GM21717 (cell line): ENCODE data around the gene PKN1.

Experiments used
- ATAC-seq: cut with Tn5 transposase; IDR thresholded peaks from one replicate; pipeline ENCODE4 v1.9.1; 2021; ENCODE audit warnings: mild to moderate bottlenecking, moderate library complexity; ENCODE audit not compliant: unreplicated experiment

PKN1 gene

DNA sequence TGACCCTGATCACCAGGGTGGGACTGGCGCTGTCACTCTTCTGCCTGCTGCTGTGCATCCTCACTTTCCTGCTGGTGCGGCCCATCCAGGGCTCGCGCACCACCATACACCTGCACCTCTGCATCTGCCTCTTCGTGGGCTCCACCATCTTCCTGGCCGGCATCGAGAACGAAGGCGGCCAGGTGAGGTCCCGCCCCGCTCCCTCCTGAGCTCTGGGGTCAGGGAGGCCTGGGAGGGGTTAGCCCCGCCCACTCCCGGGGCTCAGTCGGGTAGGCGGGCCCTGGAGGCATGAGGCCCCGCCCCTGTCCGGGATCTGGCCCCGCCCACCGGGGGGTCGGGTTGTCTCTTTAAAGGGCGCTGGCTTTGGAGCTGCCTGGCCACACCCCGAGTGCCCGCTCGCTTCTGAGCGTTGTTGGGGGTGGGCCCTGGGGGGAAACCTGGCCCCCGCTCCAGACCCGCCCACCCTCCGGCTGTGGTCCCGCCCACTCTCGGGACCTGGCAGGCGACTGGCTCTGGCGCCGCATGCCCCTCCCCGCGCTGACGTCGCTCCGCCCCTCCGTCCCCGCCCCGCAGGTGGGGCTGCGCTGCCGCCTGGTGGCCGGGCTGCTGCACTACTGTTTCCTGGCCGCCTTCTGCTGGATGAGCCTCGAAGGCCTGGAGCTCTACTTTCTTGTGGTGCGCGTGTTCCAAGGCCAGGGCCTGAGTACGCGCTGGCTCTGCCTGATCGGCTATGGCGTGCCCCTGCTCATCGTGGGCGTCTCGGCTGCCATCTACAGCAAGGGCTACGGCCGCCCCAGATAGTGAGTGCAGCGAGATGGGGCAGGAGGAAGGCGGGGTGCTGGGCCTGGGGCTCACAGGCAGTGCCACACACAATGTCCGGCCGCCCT is 27.1 kb upstream of the PKN1 start:
- ATAC-seq = peak; percentile 44

DNA sequence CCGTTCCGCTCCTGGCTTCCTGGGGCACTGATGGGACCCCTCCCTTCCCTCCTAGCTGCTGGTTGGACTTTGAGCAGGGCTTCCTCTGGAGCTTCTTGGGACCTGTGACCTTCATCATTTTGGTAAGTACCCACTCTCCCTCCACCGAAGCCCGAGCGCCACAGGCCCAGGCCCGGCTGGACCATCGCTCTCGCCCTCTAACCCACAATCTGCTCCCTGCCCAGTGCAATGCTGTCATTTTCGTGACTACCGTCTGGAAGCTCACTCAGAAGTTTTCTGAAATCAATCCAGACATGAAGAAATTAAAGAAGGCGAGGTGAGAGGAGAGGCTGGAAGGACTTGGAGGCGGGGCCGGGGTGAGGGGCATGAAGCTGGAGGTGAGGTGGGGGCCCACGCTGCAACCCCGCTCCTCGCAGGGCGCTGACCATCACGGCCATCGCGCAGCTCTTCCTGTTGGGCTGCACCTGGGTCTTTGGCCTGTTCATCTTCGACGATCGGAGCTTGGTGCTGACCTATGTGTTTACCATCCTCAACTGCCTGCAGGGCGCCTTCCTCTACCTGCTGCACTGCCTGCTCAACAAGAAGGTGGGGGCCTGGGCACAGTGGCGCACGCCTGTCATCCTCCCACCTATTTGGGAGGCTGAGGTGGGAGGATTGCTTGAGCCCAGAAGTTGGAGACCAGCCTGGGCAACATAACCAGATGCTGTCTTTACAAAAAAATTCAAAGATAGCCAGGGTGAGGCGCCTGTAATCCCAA is 26.3 kb upstream of the PKN1 start:
- ATAC-seq = no peak

DNA sequence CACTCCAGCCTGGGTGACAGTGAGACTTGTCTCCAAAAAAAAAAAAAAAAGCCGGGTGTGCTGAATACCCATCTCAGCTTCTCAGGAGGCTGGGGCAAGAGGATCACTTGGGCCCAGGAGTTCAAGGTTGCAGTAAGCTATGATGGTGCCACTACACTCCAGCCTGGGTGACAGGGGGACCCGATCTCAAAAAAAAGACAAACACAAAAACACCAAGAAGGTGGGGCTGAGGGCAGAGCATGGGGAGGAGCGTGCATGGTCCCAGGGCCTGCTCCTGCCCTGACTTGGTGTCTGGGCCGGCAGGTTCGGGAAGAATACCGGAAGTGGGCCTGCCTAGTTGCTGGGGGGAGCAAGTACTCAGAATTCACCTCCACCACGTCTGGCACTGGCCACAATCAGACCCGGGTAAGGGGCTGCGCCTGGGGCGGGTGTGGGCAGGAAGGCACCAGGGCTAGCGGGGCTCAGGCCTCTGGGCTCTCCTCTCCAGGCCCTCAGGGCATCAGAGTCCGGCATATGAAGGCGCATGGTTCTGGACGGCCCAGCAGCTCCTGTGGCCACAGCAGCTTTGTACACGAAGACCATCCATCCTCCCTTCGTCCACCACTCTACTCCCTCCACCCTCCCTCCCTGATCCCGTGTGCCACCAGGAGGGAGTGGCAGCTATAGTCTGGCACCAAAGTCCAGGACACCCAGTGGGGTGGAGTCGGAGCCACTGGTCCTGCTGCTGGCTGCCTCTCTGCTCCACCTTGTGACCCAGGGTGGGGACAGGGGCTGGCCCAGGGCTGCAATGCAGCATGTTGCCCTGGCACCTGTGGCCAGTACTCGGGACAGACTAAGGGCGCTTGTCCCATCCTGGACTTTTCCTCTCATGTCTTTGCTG is 25.3 kb upstream of the PKN1 start:
- no peak for ATAC-seq

DNA sequence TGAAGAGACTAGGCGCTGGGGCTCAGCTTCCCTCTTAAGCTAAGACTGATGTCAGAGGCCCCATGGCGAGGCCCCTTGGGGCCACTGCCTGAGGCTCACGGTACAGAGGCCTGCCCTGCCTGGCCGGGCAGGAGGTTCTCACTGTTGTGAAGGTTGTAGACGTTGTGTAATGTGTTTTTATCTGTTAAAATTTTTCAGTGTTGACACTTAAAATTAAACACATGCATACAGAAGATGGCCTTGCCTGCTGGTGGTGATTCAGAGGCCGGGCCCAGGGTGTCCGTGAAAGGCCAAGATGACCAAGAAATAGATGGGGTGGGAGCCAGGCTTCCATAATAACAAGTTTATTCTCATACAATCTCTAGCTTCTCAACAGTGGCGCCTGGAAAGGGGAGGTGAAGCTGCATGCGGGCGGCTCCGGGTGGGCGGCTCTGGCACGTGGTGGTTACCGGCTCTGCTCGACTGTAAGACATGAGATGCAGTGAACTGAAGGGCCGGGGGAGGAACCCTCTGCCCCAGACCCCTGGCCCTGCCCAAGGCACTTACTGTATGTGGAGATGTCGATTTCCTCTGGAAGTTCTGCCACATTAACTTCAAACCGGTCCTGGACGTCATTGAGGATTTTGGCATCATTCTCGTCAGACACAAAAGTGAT is 24.5 kb upstream of the PKN1 start:
- ATAC-seq = no peak

DNA sequence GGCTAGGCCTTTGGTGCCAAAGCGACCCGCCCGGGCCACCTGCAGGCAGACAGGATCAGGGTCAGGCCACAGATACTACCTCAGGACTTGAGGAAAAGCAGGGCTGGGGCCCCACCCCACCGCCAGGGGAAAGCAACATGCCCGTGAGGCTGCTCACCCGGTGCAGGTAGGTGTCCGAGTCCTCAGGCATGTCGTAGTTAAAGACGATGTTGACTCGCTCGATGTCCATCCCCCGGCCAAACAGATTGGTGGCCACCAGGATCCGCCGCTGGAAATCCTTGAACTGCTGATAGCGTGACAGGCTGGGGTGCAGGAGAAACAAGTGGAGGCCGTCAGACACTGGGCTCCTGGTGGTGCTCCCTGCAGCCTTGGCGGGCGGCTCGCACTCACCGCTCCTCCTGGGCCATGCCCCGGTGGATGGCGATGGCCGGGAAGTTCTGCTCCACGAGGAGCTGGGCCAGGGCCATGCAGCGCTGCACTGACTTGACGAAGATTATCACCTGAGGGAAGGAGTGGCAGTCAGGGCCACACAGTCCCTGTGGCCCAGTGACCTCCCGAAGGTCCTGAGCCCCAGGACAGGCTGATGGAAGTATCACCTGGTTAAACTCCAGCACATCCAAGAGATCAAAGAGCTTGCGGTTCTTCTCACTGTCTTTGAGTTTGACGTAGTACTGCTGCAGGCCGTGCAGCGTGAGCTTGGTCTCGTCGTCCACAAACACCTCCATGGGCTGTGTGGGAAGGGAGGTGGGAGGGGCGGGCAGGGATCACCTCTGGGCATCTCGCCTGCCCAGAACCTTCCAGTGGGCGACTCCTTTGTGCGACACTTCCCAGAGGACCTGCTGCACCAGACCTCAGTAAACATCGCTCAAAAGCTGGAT is 23.7 kb upstream of the PKN1 start:
- no peak for ATAC-seq

DNA sequence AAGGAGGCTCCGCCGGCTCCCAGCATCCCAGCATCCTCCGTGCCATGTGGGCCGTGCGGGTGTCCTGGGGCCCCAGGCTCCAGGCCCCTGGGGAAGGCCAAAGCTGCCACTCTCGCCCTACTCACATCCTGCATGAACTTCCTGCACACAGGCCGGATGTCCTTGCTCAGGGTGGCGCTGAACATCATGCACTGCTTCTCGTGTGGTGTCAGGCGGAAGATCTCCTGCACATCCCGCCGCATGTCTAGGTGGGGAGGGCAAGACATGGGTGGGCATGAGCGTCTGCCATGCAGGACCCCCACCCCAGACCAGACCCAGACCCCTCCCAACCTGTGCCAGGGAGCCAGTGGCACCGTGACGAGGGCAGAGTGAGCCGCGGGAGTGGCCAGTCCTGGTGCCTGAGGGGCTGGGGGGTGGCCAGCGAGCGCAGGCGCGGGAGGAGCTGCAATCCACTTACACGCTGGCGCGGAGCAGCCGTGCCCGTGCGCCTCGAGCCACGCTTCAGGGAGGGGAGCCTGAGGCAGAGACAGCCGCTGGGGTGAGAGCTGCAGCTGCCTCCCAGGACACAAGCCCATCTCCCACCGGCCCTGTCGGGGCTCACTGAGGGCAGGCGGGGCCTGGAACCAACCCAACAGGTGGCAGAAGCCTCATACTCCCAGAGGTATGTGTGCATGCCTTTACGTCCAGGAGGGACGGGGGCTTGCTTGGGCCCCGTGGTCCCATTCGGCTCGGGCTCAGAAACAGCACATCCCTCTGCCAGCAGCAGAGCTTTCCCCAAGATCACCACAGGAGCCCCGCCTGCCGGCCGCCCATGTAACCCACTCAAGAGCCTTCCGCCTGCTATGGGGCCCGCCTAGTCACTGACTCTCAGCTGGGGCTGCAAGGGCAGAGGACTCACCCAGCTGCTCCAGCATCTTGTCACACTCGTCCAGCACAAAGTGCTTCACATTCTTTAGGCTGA is 22.7 kb upstream of the PKN1 start:
- no peak for ATAC-seq

DNA sequence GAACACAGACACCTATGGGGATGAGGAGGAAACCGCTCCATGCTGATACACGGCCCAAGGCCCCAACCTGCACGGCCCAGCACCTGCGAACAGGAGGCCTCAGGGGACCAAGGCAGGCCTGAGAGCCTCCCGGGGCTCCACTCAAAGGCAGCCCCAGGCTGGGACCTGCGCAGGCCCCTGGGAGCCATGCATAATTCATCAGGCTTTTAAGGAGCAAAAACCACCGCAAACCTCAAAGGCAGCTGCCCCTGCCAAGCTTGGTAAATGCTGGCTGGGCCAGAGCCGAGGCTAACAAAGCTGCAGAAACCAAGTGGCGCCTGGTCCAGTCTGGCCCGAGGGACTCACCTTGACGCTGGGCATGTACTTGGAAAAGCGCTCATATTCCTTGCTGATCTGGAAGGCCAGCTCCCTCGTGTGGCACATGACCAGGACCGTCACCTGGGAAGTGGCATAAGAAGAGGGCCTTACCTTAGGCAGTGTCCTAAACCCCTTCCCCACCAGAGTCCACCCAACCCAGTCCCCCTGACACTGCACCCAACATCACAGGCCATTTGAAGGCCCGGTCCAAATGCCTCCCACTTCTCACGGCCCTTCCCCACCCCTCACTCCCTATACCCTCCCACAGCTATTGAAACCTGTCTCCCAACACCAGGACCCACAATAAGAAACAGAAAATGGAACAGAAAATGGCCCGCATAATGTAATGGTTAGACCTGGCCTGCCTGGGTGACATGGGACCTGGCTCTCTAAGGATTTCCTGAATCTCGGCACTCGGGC is 21.8 kb upstream of the PKN1 start:
- no peak for ATAC-seq

DNA sequence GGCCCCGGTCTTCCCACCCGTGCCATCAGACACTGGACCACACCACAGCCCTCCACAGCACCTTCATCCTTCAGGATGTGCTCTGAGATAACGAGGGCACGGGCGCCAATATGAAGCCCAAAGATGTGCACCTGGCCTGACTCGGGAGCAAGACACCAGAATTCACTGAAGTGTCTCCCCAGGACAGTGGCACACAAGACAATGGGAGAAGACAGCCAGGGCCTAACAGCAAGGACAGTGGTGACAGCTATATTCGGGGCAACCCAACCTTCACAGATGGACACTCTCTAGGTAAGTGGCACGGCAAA is 21.2 kb upstream of the PKN1 start:
- no peak for ATAC-seq

DNA sequence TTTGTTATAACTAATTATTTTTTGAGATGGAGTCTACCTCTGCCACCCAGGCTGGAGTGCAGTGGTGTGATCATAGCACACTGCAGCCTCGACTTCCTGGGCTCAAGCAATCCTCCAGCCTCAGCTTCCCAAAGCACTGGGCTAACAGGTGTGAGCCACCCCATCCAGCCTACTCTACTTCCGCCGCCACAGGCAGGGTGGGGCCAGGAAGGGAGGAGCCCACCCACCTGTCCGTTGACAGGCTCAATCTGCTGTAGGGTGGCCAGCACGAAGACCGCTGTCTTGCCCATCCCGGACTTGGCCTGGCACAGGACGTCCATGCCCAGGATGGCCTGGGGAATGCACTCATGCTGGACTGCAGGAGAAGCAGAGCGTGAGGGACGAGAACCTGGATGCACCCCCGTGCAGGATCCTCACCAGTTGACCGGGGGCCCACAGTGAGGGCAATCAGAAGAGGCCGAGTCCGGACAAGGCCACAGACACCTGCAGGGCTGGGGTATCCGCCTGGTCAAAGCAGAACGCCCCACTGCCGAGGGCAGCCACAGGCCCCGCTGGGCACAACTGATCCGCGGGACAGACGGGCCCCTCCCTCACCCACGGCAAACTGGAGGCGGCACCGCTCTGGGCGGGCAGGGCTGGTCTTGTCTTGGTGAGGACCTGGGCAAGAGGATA is 20.6 kb upstream of the PKN1 start:
- no peak for ATAC-seq

DNA sequence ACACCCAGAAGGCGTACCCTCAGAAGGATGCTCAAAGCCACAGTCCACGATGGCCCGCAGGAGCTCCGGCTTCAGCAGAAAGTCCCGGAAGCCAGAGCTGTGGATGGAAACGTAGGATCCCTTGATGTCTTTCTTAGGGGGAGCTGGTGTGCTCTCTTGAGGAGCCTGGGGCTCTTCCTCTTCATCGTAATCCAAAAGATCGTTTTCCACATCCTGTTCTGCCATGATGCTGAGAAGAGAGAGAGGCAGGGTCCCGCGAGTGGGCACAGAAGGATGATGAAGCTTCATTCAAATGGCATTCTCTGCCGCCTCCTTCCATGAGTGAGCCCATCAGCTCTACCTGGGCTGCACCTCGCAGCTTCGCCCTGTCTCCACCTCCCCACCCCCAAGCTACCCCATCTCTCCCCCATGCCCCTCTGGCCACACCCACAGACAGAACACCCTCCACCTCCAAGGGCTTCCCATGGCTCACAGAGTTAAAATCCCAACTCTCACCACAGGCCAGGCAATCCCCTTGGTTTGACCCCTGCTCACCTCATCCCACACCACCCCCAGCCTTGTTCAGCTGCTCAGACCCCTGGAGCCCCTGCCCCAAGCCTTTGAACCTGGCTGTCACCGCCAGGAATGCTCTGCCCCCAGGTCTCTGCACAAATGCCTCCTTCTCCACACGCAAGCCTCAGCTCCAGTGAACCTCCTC is 20.0 kb upstream of the PKN1 start:
- no peak for ATAC-seq

DNA sequence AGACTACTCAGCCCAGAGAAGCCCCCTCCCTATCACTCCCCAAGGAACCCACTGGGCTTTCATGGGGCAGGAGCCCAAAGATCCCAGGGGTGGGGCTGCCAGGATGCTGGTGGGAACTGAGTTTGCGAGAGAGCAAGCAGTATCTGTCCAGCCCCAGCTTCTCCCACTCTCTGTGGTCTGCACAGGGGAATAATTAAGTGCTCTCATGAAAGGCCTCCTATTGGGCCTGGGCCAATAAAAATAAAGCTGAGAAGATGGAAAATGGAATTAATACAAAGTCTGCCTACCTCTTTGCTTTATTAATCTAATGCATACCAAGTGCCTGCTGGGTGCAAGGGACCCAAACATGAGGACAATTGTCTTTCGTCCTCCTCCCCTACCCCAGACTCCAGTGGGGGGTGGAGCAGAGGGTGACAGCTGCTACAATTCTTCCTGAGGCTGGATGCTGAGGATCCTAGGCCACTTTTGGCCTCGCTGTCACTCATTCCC is 19.4 kb upstream of the PKN1 start:
- ATAC-seq = no peak

DNA sequence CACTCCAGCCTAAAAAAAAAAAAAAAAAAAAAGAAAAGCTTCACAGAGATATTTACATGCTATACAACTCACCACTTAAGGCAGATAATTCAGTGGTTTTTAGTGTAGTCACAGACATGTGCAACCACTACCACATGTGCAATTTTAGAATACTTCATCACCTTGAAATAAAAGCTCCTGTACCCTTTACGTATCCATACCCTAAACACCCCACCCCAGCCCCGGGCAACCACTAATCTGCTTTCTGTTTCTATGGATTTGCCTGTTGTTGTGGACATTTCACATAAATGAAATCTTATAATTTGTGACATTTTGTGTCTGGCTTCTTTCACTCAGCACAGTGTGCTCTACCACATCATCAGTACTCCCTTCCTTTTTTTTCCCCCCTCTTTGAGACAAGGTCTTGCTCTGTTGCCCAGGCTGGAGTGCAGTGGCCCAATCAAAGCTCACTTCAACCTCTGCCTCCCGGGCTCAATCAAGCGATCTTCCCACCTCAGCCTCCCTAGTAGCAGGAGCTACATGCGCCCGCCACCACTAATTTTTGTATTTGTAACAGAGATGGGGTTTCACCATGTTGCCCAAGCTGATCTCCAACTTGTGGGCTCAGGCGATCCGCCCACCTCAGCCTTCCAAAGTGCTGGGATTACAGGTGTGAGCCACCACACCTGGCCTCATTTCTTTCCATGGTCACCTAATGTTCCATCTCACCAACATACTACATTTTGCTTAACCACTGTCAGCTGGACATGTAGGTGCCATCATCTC is 18.0 kb upstream of the PKN1 start:
- ATAC-seq = no peak

DNA sequence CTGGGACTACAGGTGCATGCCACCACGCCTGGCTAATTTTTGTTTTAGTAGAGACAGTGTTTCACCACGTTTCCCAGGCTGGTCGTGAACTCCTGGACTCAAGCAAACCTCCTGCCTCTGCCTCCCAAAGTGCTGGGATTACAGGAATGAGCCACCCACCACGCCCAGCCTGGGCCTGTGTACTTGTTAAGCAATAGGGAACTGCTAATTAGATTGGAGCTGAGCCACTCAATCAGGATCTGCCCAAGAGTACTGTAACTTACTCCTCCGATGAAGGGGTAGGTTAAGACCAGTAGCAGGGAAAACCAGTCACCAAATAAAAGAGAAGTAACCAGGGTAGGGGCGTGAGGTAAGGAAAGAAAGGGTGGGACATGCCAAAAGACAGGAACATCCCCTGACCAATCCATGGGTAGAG is 16.3 kb upstream of the PKN1 start:
- no peak for ATAC-seq

DNA sequence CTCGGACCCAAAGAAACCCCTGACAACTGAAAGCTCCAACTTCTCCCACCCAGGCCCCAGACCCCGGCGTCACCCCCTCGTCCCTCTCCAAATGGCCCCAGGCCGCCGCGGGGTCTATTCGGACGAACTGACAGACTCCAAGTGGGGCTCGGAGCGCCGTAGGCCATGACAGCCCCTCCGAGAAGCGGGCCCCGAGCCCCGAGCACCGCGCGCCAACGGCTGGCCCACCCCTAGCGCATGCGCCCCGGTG is 14.3 kb upstream of the PKN1 start:
- ATAC-seq = peak; percentile 46

DNA sequence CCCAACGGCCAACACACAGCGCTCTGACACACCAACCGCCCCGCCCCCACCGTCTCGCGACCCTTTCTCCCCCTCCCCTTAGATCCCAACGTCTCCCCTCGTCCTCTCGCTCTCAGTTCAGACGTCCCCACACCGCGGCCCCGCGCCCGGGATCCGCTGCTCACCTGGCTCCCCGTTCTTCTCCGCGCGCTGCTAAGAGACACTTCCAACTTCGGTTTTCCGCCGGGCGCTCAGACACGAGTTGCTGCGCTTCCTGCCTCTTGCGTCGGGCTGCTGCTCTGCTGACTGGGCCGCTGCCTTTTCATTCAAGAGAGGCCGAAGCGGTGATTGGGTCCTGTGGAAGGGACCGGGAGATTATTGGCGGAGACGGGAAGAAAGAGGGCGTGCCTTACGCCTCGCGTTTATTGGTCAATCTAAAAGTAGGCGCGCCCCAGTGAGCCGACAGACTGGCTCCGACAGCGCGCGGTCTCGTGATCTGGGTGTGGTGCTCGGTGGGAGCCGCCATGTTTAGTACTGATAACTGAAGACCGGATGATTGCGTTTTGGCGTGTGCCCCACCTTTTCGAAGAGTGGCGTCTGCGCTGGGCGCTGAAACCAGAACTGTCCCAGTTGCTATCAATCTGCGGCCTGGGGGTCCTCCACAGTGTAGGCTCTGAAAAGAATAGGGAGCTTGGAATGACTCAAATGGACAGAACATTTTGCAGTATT is 13.8 kb upstream of the PKN1 start, which contains the start of gene DDX39A:
Gene DDX39A (minus strand): TSS at position 236 of the 708 bp plus-strand sequence. CDS start 6,121 bp downstream, outside the sequence.
- peak; percentile 77 for ATAC-seq
